HG03439 (cell line): ENCODE results near the gene C3orf18.
"Not testable (repeated sequence)": the region's sequence is repeated elsewhere in the genome, so short reads cannot be mapped to it uniquely, and the experiment has no call there.

ENCODE experiments used
- ATAC-seq: cut with Tn5 transposase; IDR thresholded peaks from one replicate; pipeline ENCODE4 v1.9.1; 2021; ENCODE audit warnings: mild to moderate bottlenecking, moderate library complexity; ENCODE audit not compliant: unreplicated experiment

Gene C3orf18

DNA sequence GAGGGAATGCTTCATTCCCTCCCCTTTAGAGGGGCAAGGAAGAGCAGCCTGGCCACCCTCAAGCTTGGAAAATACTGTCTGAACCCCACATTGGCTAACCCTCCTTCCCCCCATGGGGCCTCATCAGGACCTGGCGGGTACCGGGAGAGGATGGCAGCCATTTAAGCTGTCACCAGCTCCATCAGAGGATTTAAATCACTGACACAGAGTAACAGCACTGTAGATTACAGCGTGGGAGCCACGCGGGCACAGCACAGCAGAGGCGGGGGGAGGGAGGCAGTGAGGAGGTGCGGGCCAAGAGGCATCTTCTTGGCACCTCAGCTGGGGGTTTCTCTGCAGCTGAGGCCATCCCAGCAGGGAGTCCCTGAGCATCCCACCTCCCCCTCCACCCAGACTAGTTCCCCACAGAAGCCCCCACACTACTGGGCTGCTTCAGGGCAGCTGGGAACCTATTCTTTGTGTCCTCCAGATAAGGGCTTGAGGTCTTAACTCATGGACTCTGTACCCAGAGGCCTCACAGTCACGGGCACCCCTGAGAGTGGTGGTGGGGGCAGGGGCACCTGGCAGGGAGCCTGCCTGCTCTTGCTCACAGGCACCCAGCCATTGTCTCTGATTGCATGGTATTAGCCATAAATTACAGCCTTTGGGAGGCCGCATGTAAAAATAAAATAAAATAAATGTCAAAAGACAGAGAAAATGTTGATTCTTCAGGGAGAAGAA lies 42.2 kb downstream of the C3orf18 start:
- ATAC-seq = no peak

DNA sequence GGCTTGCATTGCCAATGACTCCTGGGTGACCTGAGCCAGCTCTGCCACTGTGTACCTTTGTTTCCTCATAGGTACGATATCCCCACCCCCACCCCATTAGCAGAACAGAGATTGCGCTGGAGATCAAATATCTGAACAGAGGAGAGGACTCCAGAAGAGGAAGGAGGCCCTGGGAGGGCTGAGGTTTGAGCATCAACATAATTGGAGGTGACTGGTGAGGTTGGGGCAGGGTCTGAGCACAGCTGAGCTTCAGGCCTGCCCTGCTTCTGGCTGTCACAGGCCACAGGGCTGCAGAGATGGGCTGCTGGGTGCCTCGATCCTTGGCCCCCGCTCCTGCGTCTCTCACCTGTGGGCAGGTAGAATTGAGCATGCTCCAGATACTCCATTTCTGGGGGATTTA lies 42.8 kb downstream of the C3orf18 start:
- ATAC-seq = no peak

DNA sequence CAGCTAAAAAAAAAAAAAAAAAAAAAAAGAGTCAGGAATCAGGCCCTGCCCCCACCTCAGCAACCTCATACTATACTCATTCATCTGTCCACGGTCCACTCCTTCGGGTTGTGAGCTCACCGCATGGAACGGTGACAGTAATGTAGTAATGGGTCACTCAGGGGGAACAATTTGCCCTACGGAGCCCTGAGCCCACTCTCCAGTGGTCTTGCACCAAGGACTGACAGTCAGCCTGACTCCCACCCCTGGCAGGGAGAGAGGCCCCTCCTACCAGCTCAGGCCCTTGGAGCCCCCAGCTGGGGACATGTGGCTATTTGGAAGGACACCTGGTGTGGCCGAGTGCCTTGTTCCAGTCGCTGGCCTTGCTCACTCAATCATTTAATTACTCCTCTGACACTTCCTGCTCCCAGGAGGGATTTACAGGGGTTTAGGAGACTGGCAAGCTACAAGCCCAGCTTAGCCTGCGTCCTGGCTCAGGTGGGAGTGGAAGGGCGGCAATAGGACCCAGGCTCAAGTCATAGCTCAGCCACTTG lies 44.2 kb downstream of the C3orf18 start:
- no peak for ATAC-seq

DNA sequence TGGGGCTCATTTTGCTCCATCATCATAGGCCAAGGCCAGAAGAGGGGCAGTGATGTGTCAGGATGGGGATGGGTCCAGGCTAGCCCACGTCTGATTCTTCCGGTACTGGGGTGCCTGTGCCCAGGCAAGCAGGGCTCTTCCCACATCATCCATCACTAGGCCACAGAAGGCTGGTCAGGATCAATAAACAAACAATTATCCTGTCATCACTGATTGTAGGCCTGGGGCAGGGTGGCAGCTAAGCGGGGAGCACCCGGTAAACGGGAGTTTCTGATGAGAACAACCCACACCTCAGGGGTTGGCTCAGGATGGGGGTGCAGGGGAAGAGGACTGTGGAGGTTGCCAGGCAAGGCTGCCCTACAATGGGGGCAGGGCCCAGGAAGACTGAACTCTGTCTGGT lies 46.0 kb downstream of the C3orf18 start:
- no peak for ATAC-seq

DNA sequence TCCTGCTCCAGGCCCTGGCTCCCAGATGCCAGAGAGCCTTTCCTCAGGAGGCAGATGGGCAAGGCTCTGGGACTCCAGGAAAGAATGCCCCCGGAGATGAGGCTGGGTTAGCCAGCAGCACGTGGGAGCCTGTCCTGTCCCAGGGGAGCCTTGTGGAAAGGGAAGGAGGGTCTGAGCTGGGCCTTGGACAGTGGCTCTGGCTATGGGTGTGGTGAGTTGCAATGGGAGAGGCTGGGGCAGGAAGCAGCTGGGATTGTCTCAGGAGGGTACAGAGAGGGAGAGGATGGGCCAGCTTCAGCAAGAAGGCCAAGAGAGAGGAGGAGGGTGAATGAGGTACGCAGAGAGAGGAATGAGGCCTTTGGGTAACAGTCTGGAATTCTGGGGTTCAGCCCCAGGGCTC lies 46.7 kb downstream of the C3orf18 start:
- no peak for ATAC-seq

DNA sequence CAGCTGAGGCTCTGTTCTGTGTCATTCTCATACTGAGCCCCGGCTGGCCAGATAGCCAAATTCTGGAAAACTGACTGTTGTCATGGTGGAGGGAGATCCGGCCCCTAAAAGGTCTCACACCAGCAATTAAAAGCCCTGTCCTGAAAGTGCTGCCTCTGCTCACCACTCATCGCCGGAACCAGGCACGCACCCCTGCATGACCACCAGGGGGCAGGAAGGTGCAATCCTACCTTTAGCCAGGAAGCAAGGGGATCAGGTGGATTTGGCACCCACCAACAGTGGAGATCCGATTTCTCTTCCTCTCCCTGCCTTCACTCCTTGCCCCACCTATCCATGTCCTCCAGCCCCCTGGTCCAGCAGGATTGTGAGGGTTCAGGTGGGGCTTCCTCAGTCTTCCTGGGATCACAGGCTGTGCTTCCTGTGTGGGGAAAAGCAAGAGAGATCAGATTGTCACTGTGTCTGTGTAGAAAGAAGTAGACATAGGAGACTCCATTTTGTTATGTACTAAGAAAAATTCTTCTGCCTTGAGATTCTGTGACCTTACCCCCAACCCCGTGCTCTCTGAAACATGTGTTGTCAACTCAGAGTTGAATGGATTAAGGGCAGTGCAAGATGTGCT lies 48.0 kb downstream of the C3orf18 start:
- ATAC-seq = no peak

GRCh38 chr3:50518436-50518835 lies 49.1 kb downstream of the C3orf18 start:
- no peak for ATAC-seq

- no peak for ATAC-seq
These were observed 49.8 kb downstream of the C3orf18 start for GRCh38 chr3:50517721-50518206.

GRCh38 chr3:50516440-50516871 lies 51.1 kb downstream of the C3orf18 start:
- no peak for ATAC-seq

DNA sequence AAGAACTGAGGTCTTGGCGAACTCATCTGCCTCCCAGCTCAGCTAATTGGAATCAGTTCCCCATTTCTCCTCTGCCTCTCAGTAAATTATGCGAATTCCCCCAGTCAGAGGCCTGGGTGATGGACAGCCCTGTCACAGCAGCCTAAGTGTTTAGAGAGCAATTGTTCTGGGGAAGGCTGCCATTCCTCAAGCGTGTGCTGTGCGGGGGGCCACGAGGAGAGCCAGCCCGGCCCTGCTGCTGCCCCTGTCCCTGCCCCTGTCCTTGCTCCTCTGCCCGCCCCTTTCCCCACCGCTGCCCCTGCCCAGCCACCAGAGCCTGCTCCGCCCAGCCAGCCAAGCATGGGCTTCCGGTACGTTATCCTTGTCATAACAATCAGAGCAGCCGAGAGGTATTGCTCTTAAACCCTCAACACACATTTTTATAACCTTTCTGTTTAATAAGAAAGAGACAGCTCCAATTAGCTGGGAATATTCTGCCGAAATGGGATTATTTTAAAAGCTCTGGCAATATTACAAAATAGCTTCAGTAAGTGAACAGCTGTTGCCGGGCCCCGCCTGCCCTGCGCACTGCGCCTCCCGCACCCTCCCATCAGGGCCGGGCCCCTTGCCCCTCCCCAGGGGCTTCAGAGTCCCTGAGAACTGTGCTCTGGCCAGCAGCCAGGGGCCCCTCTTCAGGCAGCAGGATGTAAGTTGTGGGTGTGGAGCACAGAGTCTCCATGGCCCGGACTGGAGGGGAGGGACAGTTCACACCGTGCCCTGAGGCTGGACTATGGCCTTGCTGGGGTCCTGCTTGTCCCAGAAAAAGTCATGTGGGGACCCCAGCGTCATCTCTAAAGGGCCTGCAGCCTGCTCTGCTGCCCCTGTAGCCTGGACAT lies 51.7 kb downstream of the C3orf18 start:
- ATAC-seq = no peak

DNA sequence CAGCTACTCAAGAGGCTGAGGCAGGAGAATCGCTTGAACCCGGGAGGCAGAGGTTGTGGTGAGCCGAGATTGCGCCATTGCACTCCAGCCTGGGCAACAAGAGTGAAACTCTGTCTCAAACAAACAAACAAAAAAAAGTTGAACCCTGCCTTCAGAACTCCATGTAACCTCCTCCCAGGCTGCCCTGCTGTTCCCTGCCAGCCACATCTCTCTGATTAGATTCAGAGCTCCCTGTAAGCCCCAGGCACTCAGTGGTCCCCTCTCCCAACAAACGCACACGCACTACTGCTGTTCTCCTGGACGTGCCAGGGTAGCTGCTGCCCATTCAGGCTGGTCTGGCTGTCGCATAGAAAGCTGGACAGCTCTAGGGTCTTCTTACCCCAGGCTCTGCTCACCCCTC lies 54.6 kb downstream of the C3orf18 start:
- ATAC-seq = not testable (repeated sequence)

DNA sequence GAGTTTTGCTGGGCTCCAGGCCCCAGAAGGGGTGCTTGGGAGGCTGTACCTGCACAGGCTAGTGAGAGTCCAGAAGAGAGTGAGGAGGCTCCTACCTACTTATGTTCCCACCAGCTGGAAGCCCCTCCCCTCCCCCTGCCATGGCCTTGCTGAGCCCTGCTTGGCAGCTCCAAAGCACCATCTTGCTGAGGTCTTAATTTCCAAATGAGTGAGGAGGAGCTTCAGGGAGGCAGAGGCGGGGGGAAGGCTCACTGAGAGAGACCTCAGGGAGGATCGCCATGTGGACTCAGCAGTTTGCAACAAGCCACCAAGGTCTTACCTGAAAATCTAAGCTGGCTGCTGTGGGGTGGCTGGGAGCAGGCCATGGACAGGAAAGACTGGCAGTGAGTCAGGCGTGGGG lies 55.4 kb downstream of the C3orf18 start:
- no peak for ATAC-seq

GRCh38 chr3:50510325-50510724 lies 57.2 kb downstream of the C3orf18 start:
- no peak for ATAC-seq

DNA sequence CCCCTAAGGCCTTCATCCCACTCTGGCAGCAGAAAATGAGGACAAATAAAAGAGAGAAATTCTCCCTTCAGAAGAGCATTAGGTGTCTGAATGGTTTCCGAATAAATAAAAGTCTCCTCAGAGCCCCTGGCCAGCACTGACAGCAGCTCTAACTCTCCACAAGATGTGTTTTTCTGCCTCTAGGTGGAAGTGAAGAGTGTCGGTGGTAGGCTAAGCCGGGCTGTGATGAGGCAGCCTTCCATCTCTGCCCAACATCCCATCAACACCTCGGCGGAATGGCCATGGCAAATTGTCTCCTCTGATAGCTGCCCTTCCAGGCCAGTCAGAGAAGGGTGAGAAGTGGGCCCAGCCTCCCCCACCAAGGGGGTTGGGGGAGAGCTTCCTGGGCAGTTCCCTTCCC lies 57.8 kb downstream of the C3orf18 start:
- ATAC-seq = no peak

- ATAC-seq = no peak
These were observed 58.7 kb downstream of the C3orf18 start for GRCh38 chr3:50508821-50509220.
